Mesodermal cell (in vitro differentiated cells): ENCODE measurements around the gene VWA2.

Experiments
- H3K27ac ChIP-seq: 2 replicates; pipeline ENCODE4 v1.7.0; 2013; ENCODE audit warnings: mild to moderate bottlenecking, low read depth, low read length, moderate library complexity; ENCODE audit not compliant: severe bottlenecking
- H3K36me3 ChIP-seq: 2 replicates; pipeline ENCODE4 v1.7.1; 2013; ENCODE audit warnings: mild to moderate bottlenecking, low read length, moderate library complexity; ENCODE audit not compliant: control insufficient read depth, insufficient read depth
- H3K4me1 ChIP-seq: one replicate; pipeline ENCODE4 v1.7.1; 2013; ENCODE audit warnings: mild to moderate bottlenecking, low read length; ENCODE audit not compliant: insufficient read depth, control insufficient read depth, poor library complexity, severe bottlenecking
- H3K4me3 ChIP-seq: 2 replicates; pipeline ENCODE4 v1.7.0; 2013; ENCODE audit warnings: low read length, control low read depth, mild to moderate bottlenecking; ENCODE audit not compliant: insufficient read depth, poor library complexity, severe bottlenecking; ENCODE audit errors: extremely low read depth
- H3K9me3 ChIP-seq: 2 replicates; pipeline ENCODE4 v1.7.1; 2013; ENCODE audit warnings: mild to moderate bottlenecking, low read length, moderate library complexity; ENCODE audit not compliant: control insufficient read depth
- WGBS, 2 experiments: methylation state at CpG; one replicate each; pipeline ENCODE4 v1.1.5; 2013; ENCODE audit warnings: missing lambda C conversion rate in 2 of 2; ENCODE audit not compliant: insufficient coverage in 2 of 2; 5-methylcytosine and 5-hydroxymethylcytosine counted together

VWA2 gene

GRCh38 chr10:114246679-114247305 lies 7.7 kb downstream of the VWA2 start:
- H3K9me3 ChIP-seq: no peaks in the 10 kb centered on the region
- no peak overlapping the region for H3K27ac ChIP-seq
- H3K36me3 ChIP-seq: no peaks in the 10 kb centered on the region
- no peak overlapping the region for H3K4me3 ChIP-seq
- H3K4me1 ChIP-seq: no peaks in the 10 kb centered on the region
- WGBS, 2 experiments: 92 to 100% methylated on average over 5 to 6 of the region's 7 CpGs

- H3K4me1 ChIP-seq: no peaks in the 10 kb centered on the region
- H3K9me3 ChIP-seq: no peaks in the 10 kb centered on the region
- 97 to 100% methylated on average over 2 to 4 of the region's 6 CpGs for WGBS, 2 experiments
- no peak overlapping the region for H3K4me3 ChIP-seq
- no peaks in the 10 kb centered on the region for H3K36me3 ChIP-seq
- no peak overlapping the region for H3K27ac ChIP-seq
Measured at GRCh38 chr10:114250236-114250635, 11.2 kb downstream of the VWA2 start.

DNA sequence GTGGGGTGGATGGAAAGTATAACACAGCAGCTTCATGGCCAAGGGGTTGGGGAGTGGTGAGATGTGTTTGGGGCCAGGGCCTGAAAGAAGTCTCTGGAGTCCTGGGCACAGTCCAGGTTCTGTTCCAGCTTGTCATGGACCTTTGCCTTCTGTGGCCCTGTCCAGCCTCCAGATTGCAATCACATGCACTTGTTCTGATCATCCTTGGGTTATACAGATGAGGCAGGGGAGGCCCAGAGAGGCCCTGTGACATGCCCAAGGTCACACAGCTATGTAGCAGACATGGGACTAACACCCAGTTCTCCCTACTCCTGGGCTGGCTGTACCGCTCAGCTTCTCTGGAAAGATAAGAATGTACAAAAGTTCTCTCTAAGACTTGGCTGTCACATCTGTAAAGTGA lies 11.7 kb downstream of the VWA2 start:
- WGBS, 2 experiments: no CpG with 5 or more reads among the region's 1 CpG
- H3K4me1 ChIP-seq: no peaks in the 10 kb centered on the region
- no peak overlapping the region for H3K4me3 ChIP-seq
- no peak overlapping the region for H3K27ac ChIP-seq
- no peaks in the 10 kb centered on the region for H3K9me3 ChIP-seq
- no peaks in the 10 kb centered on the region for H3K36me3 ChIP-seq

GRCh38 chr10:114252092-114252491 lies 13.0 kb downstream of the VWA2 start:
- peaks cover 3% of the 10 kb centered on the region for H3K4me1 ChIP-seq
- no peak overlapping the region for H3K27ac ChIP-seq
- no peaks in the 10 kb centered on the region for H3K36me3 ChIP-seq
- no peaks in the 10 kb centered on the region for H3K9me3 ChIP-seq
- H3K4me3 ChIP-seq: no peak overlapping the region
- WGBS, 2 experiments: 92 to 93% methylated on average over 4 of the region's 5 CpGs

DNA sequence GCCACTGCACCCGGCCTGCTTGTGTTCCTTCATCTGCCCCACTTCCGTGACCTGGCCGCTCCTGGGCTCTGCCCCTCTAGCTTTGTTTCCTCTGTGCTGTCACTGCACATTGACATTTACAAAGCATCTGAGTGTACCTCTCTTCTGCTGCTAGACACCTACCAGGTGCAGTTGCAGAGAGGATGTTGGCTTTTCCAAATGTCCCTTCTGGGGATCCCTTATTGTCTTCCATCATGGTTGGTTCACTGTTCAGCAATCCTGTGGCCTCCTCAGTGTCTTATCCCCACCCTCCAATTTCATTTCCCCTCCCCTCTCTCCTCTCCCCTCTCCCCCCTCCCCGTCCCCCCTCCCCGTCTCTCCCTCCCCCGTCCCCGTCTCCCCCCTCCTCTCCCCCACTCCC lies 13.8 kb downstream of the VWA2 start:
- no peaks in the 10 kb centered on the region for H3K36me3 ChIP-seq
- peaks cover 11% of the 10 kb centered on the region for H3K4me1 ChIP-seq
- no peak overlapping the region for H3K27ac ChIP-seq
- H3K9me3 ChIP-seq: no peaks in the 10 kb centered on the region
- H3K4me3 ChIP-seq: no peak overlapping the region
- 93 to 94% methylated on average over 2 to 3 of the region's 7 CpGs for WGBS, 2 experiments

- Histone ChIP-seq H3K9me3 (no peaks in the 10 kb centered on the region), H3K27ac (no peak overlapping the region), H3K4me3 (no peak overlapping the region), H3K4me1 (peaks cover 32% of the 10 kb centered on the region), H3K36me3 (no peaks in the 10 kb centered on the region)
- WGBS, 2 experiments: 80 to 100% methylated on average over 1 of the region's 1 CpG
Measured at GRCh38 chr10:114255227-114255626, 16.2 kb downstream of the VWA2 start.

DNA sequence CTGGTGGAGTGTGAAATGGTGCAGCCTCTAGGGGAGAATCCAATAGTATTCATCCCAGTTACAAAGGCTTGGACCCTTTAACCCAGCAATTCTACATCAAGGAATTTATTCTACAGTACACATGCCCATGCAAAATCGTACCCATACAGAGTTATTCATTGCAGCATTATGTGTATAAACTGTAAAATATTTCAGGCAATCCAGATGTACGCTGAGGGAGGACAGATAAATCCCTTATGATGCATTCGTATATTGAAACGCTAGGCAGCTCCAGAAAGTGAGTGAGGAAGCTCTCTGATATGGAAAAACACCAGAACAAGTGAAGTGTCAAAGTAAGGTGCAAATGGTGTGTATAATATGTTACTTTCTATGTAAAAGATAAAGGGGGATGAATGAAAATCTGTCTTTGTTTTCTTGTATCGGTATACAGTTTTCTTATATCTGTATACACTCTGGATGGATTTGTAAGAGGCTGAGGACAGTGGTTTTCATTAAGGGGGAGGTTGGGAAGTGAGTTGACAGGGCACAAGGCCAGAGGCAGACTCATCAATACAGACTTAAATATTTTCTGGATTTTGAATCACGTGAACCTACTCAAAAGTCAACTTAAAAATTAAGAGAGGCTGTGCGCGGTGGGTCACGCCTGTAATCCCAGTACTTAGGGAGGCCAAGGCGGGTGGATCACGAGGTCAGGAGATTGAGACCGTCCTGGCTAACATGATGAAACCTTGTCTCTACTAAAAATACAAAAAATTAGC lies 17.1 kb downstream of the VWA2 start:
- WGBS, 2 experiments: 89 to 97% methylated on average over 11 of the region's 12 CpGs

DNA sequence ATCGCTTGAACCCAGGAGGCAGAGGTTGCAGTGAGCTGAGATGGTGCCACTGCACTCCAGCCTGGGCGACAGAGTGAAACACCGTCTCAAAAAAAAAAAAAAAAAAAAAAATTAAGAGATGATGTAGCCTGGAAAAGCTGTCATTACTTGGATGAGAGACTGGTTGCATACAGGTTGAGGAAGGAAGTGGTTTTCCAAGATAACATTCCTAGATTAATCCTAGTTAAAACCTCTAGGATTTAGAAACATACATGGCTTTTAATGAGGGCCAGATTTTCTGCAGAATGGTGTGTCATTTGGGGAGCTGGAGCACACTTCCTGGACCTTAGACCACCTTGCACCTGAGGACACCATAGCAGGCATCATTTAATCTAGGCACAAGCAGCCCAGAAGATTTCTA lies 17.8 kb downstream of the VWA2 start:
- Histone ChIP-seq H3K4me1 (peaks cover 42% of the 10 kb centered on the region), H3K4me3 (no peak overlapping the region), H3K9me3 (no peaks in the 10 kb centered on the region), H3K27ac (no peak overlapping the region), H3K36me3 (no peaks in the 10 kb centered on the region)
- WGBS, 2 experiments: 100% methylated on average over 1 of the region's 3 CpGs

More for the DNA sequence above, 17.1 kb downstream of the VWA2 start:
- no peak overlapping the region for H3K27ac ChIP-seq
- no peaks in the 10 kb centered on the region for H3K9me3 ChIP-seq
- H3K36me3 ChIP-seq: no peaks in the 10 kb centered on the region
- H3K4me3 ChIP-seq: no peak overlapping the region
- H3K4me1 ChIP-seq: peaks cover 39% of the 10 kb centered on the region

GRCh38 chr10:114257498-114257897 lies 18.4 kb downstream of the VWA2 start:
- Histone ChIP-seq H3K9me3 (no peaks in the 10 kb centered on the region), H3K4me1 (peaks cover 42% of the 10 kb centered on the region), H3K36me3 (no peaks in the 10 kb centered on the region), H3K27ac (peak overlapping the region; percentile 62), H3K4me3 (no peak overlapping the region)
- 60 to 78% methylated on average over 2 to 3 of the region's 3 CpGs for WGBS, 2 experiments

DNA sequence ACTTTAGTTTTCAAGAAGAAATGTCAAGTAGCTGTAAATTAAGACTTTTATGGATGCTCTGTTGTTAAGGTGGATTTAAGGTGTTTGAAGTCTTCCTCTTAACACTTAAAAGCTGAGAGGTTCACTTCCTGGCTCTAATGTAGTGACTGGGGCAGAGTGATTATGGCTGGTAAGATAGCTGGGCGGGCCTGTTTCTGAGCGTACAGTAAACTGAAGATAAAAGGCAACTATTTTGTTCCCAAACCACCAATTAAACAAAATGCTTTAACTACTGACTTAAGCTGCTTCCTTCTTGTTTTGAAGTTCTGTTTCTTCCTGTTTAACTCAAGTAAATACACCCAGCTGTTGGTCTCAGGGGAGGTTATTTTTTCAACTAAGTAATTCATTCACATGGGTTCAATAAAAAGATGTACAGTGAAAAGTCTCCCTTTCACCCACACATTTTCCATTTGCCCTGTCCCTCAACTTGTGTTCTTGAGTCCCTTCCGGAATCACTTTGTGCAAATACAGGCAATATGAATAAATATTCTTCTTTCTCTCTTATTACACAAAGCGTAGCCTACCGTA lies 19.3 kb downstream of the VWA2 start:
- Histone ChIP-seq H3K36me3 (no peaks in the 10 kb centered on the region), H3K4me3 (no peak overlapping the region), H3K9me3 (no peaks in the 10 kb centered on the region), H3K4me1 (peaks cover 42% of the 10 kb centered on the region), H3K27ac (no peak overlapping the region)
- WGBS, 2 experiments: 67 to 90% methylated on average over 1 to 2 of the region's 5 CpGs

- no peaks in the 10 kb centered on the region for H3K36me3 ChIP-seq
- WGBS, 2 experiments: 88 to 99% methylated on average over 10 of the region's 10 CpGs
- peaks cover 42% of the 10 kb centered on the region for H3K4me1 ChIP-seq
- H3K27ac ChIP-seq: no peak overlapping the region
- H3K9me3 ChIP-seq: no peaks in the 10 kb centered on the region
- no peak overlapping the region for H3K4me3 ChIP-seq
Measured at GRCh38 chr10:114259824-114260223, 20.8 kb downstream of the VWA2 start.
